Measurements from ENCODE around the gene PRKCB.

- TF ChIP-seq POLR2A (IDR thresholded peaks at IDR 0.05; ENCODE audit: low read length) = no peak
- no peak for TF ChIP-seq GATA1 (IDR thresholded peaks at IDR 0.05; ENCODE audit: low read depth, low read length)
Observed at GRCh38 chr16:23930791-23931190, 95.0 kb downstream of the PRKCB start.
